ENCODE data around the gene LST1.

- TF ChIP-seq EZH2 (IDR thresholded peaks at IDR 0.05; ENCODE audit: borderline replicate concordance, insufficient read depth, low read depth, low read length, poor library complexity, severe bottlenecking) (no peak), CTCF (IDR thresholded peaks at IDR 0.05) (no peak)
Observed at GRCh38 chr6:31556307-31556706, 29.8 kb upstream of the LST1 start.

Measured in B cell (primary cell).